GM12864 (cell line): Measurements from ENCODE around the gene AGTR1.

Experiments
- DNase-seq: peaks from one replicate; pipeline ENCODE4 v3.0.0-alpha.2; 2011; ENCODE audit warnings: low read depth
- H3K4me3 ChIP-seq: 2 replicates; pipeline ENCODE4 v1.5.1; 2011; ENCODE audit warnings: mild to moderate bottlenecking, low read depth, low read length, control low read depth
- TF ChIP-seq, protein P1 (sequence below): IDR thresholded peaks from 2 replicates; pipeline ENCODE4 v1.5.1; 2011; ENCODE audit warnings: low read depth, mild to moderate bottlenecking, moderate library complexity, low read length, control low read depth, inconsistent platforms; ENCODE audit errors: missing control alignments

Gene AGTR1

GRCh38 chr3:148790370-148790769 is 92.7 kb downstream of the AGTR1 start:
- no peak for DNase-seq
- TF ChIP-seq, protein P1, sequence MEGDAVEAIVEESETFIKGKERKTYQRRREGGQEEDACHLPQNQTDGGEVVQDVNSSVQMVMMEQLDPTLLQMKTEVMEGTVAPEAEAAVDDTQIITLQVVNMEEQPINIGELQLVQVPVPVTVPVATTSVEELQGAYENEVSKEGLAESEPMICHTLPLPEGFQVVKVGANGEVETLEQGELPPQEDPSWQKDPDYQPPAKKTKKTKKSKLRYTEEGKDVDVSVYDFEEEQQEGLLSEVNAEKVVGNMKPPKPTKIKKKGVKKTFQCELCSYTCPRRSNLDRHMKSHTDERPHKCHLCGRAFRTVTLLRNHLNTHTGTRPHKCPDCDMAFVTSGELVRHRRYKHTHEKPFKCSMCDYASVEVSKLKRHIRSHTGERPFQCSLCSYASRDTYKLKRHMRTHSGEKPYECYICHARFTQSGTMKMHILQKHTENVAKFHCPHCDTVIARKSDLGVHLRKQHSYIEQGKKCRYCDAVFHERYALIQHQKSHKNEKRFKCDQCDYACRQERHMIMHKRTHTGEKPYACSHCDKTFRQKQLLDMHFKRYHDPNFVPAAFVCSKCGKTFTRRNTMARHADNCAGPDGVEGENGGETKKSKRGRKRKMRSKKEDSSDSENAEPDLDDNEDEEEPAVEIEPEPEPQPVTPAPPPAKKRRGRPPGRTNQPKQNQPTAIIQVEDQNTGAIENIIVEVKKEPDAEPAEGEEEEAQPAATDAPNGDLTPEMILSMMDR: no peak
- H3K4me3 ChIP-seq: no peak overlapping the region

DNA sequence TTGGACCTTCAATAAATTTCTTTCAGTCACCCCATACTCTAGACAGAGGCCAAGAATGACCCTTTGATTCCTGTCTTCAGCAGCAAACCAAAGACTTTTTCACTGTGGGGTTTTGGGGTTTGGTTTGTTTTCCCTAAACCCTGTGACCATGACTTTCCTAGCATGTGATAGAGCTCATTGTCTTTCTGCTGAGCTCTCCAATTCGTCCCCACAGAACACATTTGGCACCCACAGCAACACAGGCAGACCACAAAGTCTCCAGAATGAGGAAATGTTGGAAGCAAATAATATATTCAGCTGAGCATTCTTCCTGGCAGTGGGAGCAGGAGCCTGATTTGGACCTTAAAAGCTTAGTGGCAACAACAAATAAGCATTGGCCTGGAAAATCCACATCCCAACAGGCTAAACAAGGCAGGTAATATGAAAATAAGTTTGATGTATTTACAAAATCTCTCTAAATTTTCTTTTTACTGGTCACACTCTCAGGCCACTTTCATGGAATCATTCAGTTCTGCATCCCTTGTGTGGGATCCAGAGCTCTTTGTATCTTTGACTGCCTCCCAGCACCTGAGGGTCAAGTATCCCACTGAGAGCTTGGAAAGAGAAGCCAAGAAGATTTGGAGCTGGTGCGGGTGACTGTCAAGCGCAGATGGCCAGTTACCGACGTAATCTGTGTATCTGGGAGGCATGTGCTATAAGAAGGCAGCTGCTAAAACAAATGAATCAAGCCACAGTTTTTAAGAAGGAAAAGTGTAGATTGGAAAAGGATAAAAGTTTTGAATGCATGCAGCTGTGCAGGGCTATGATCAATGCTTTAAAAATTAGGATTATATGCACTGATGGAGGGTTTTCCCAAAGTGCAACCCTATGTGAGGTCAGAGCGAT is 93.4 kb downstream of the AGTR1 start:
- TF ChIP-seq, protein P1: no peak
- no peak overlapping the region for H3K4me3 ChIP-seq
- DNase-seq: no peak

- TF ChIP-seq, protein P1: no peak
- DNase-seq: no peak
- H3K4me3 ChIP-seq: no peak overlapping the region
Measured at GRCh38 chr3:148791920-148792319, 94.2 kb downstream of the AGTR1 start.

GRCh38 chr3:148792516-148792915 is 94.8 kb downstream of the AGTR1 start:
- TF ChIP-seq, protein P1: no peak
- H3K4me3 ChIP-seq: no peak overlapping the region
- no peak for DNase-seq
